ENCODE data around the gene FILIP1L. TPM values are rescaled to one million over a fixed set of nuclear protein-coding genes. Genes with fewer than 3 reads are reported as not detected.

Gene FILIP1L
- total RNA-seq, 1 experiment from 2014 or later: 0.07 TPM

- no CpG with 5 or more reads among the region's 4 CpGs for WGBS (ENCODE audit: extremely low coverage, insufficient read length, low lambda C conversion rate)
- H2AK5ac ChIP-seq (ENCODE audit: insufficient read length, low read length): no peak overlapping the region
- H3K79me2 ChIP-seq (ENCODE audit: insufficient read depth, low read length): peaks cover 3% of the 10 kb centered on the region; the same call in 1 of the 2 replicates
- no peak for TF ChIP-seq CTCF (conservative IDR thresholded peaks at IDR 0.05)
- H4K8ac ChIP-seq (replicated peaks; ENCODE audit: insufficient read length, low read depth, low read length): no peak overlapping the region
- no peaks in the 10 kb centered on the region for H3K27me3 Mint-ChIP-seq (ENCODE audit: low read depth)
- no peak overlapping the region for H4K5ac ChIP-seq (ENCODE audit: insufficient read length, low read depth, low read length)
- H3K27ac Mint-ChIP-seq: no peak overlapping the region
- H2BK120ac ChIP-seq (ENCODE audit: low read depth, low read length, poor library complexity, severe bottlenecking): no peak overlapping the region
- H3T11ph ChIP-seq (ENCODE audit: low read length): no peak overlapping the region
- H2BK12ac ChIP-seq (ENCODE audit: insufficient read length, low read depth, low read length): no peak overlapping the region
- no peak overlapping the region for H3K56ac ChIP-seq (ENCODE audit: insufficient read length, low read depth, low read length)
- H3K36me3 Mint-ChIP-seq (ENCODE audit: insufficient read depth in 1 of 3, low read depth in 3 of 3): no peaks in the 10 kb centered on the region; a peak in 1 of 7 replicates
- H3K4me1 ChIP-seq (ENCODE audit: insufficient read depth, low read length): no peaks in the 10 kb centered on the region
- no peak overlapping the region for H3K4me3 Mint-ChIP-seq
- no peak overlapping the region for H3K23ac ChIP-seq (ENCODE audit: insufficient read length, low read depth, low read length)
- H3K18ac ChIP-seq (ENCODE audit: insufficient read length, low read depth, low read length): no peak overlapping the region
- H3K23me2 ChIP-seq (ENCODE audit: insufficient read length, low read depth, low read length, poor library complexity, severe bottlenecking): no peaks in the 10 kb centered on the region
- H3K27me3 ChIP-seq (ENCODE audit: insufficient read depth, low read length): no peaks in the 10 kb centered on the region
- H2BK5ac ChIP-seq (ENCODE audit: insufficient read length, low read length): no peak overlapping the region
- no peak overlapping the region for H2BK15ac ChIP-seq (ENCODE audit: low read depth, low read length)
- H3K14ac ChIP-seq (ENCODE audit: insufficient read depth, low read length): no peak overlapping the region
- DNase-seq: no peak
- H2BK20ac ChIP-seq (ENCODE audit: low read depth, low read length, poor library complexity, severe bottlenecking): no peak overlapping the region
- H3K79me1 ChIP-seq (ENCODE audit: insufficient read depth, low read depth, low read length, poor library complexity, severe bottlenecking): peaks cover 6% of the 10 kb centered on the region
- H4K91ac ChIP-seq (ENCODE audit: insufficient read length, low read depth, low read length): no peak overlapping the region
- no peaks in the 10 kb centered on the region for H4K20me1 ChIP-seq (ENCODE audit: control insufficient read depth, insufficient read depth, insufficient read length)
- H2AFZ ChIP-seq (ENCODE audit: low read length): no peak overlapping the region
- no peak overlapping the region for H3K9ac ChIP-seq (ENCODE audit: extremely low read depth, insufficient read length, low read length)
- H3K9me3 Mint-ChIP-seq: no peaks in the 10 kb centered on the region
- H3K4me1 Mint-ChIP-seq: peaks cover under 1 to 5% of the 10 kb centered on the region in 2 experiments; a peak in 3 of 4 replicates
- no peak overlapping the region for H3K4ac ChIP-seq (ENCODE audit: low read depth, low read length)
- H3K9me3 ChIP-seq (ENCODE audit: control insufficient read depth, low read depth, low read length): no peaks in the 10 kb centered on the region
- H3K4me2 ChIP-seq (ENCODE audit: insufficient read depth, insufficient read length, low read length): no peak overlapping the region
- no peak overlapping the region for H3K27ac ChIP-seq (ENCODE audit: insufficient read length, low read depth, low read length)
These were observed 280.6 kb downstream of the FILIP1L start for GRCh38 chr3:99833617-99834205.
